HepG2 (cell line): ENCODE data around the gene HYLS1. TPM values are rescaled to one million over a fixed set of nuclear protein-coding genes. Genes with fewer than 3 reads are reported as not detected.

ENCODE experiments used
- ARID3A ChIP-seq: IDR thresholded peaks from 2 replicates; pipeline ENCODE4 v1.6.1; 2012; ENCODE audit warnings: low read depth, low read length, improper control_type of control experiment
- DNMT3B ChIP-seq: conservative IDR thresholded peaks from 2 replicates; pipeline ENCODE4 v1.6.1; 2016; ENCODE audit warnings: missing biosample characterization, control low read depth
- DRAP1 ChIP-seq: IDR thresholded peaks from 2 replicates; pipeline ENCODE4 v1.6.1; 2016; ENCODE audit warnings: missing genetic modification reagents, missing compliant biosample characterization
- MED1 ChIP-seq: sonication (generic); formaldehyde crosslinking; IDR thresholded peaks from 2 replicates; pipeline ENCODE4 v1.4.0; 2020; ENCODE audit warnings: missing genetic modification reagents
- PHF21A ChIP-seq: sonication (generic); formaldehyde crosslinking; IDR thresholded peaks from 2 replicates; pipeline ENCODE4 v1.5.0; 2020; ENCODE audit warnings: mild to moderate bottlenecking, missing genetic modification reagents
- POLR2AphosphoS2 ChIP-seq: IDR thresholded peaks from 2 replicates; pipeline ENCODE4 v1.6.1; 2011; ENCODE audit warnings: low read depth, low read length, improper control_type of control experiment
- SRF ChIP-seq: IDR thresholded peaks from 2 replicates; pipeline ENCODE4 v1.6.1; 2011; ENCODE audit warnings: mild to moderate bottlenecking, low read depth, low read length, moderate library complexity
- SSRP1 ChIP-seq: IDR thresholded peaks from 2 replicates; pipeline ENCODE4 v1.6.1; 2016; ENCODE audit warnings: control low read depth
- TBX2 ChIP-seq: sonication (generic); formaldehyde crosslinking; IDR thresholded peaks from 2 replicates; pipeline ENCODE4 v1.5.0; 2020; ENCODE audit warnings: missing genetic modification reagents, mild to moderate bottlenecking, borderline replicate concordance
- ZKSCAN5 ChIP-seq: sonication (generic); formaldehyde crosslinking; IDR thresholded peaks from 2 replicates; pipeline ENCODE4 v1.5.1; 2020; ENCODE audit warnings: mild to moderate bottlenecking, missing genetic modification reagents
- ZNF20 ChIP-seq: sonication (generic); formaldehyde crosslinking; IDR thresholded peaks from 2 replicates; pipeline ENCODE4 v1.4.0; 2020; ENCODE audit warnings: mild to moderate bottlenecking, moderate library complexity, missing genetic modification reagents
- ZNF280D ChIP-seq: sonication (generic); formaldehyde crosslinking; IDR thresholded peaks from 2 replicates; pipeline ENCODE4 v1.5.1; 2020; ENCODE audit warnings: mild to moderate bottlenecking, missing genetic modification reagents
- ZNF296 ChIP-seq: sonication (generic); formaldehyde crosslinking; conservative IDR thresholded peaks from 2 replicates; pipeline ENCODE4 v1.5.0; 2020; ENCODE audit warnings: mild to moderate bottlenecking, missing genetic modification reagents
- ZNF317 ChIP-seq: sonication (generic); formaldehyde crosslinking; IDR thresholded peaks from 2 replicates; pipeline ENCODE4 v1.5.0; 2020; ENCODE audit warnings: mild to moderate bottlenecking, missing genetic modification reagents
- ZNF460 ChIP-seq: sonication (generic); formaldehyde crosslinking; IDR thresholded peaks from 2 replicates; pipeline ENCODE4 v1.5.1; 2020; ENCODE audit warnings: missing genetic modification reagents, mild to moderate bottlenecking, borderline replicate concordance
- ZNF558 ChIP-seq: sonication (generic); formaldehyde crosslinking; IDR thresholded peaks from 2 replicates; pipeline ENCODE4 v1.9.0; 2022; ENCODE audit warnings: mild to moderate bottlenecking, missing genetic modification reagents, borderline replicate concordance
- ZNF646 ChIP-seq: sonication (generic); formaldehyde crosslinking; IDR thresholded peaks from 2 replicates; pipeline ENCODE4 v1.9.0; 2021; ENCODE audit warnings: mild to moderate bottlenecking, missing genetic modification reagents
- polyA plus RNA-seq, 8 experiments: library from polyadenylated mRNA; depleted of rRNA in 3 of 8; stranded (reverse) in 7 of 8; unstranded in 1 of 8; fragments of >200 nt; fragmentation: Illumina TruSeq in 4 of 8; extraction: Trizol in 4 of 8; gene quantifications; 2 replicates each; pipeline versions ENCODE4 v1.2.1 to v1.2.3, GENCODE V29; 2011 to 2016; ENCODE audit warnings: low read depth in 4 of 8, missing spikeins in 1 of 8, mixed read lengths in 1 of 8; ENCODE audit not compliant: insufficient read depth in 1 of 8
- total RNA-seq, 5 experiments: library from RNA; depleted of rRNA; stranded (reverse); fragments of >200 nt; fragmentation: Illumina TruSeq; extraction: Trizol; gene quantifications; 2 replicates each; pipeline ENCODE4 v1.2.3, GENCODE V29; 2016; ENCODE audit warnings: low read depth in 1 of 5

The HYLS1 gene
- total and polyA plus RNA-seq, 2 of the 13 experiments (the other 11 are each of a cell fraction or from before 2014, with no cell fraction given) = 1.3 to 3.8 TPM

- TF ChIP-seq ZNF280D (CRISPR knock-in tag) (no peak), ZKSCAN5 (CRISPR knock-in tag) (no peak), SSRP1 (CRISPR knock-in tag) (no peak), MED1 (CRISPR knock-in tag) (no peak), ZNF20 (CRISPR knock-in tag) (no peak), ZNF317 (CRISPR knock-in tag) (no peak), ZNF296 (CRISPR knock-in tag) (no peak), SRF (0 out of 2 replicates have a peak, but pooled peaks have one; percentile 26), ZNF460 (CRISPR knock-in tag) (no peak), ZNF558 (CRISPR knock-in tag) (no peak), ZNF646 (CRISPR knock-in tag) (no peak), POLR2AphosphoS2 (no peak), ARID3A (0 out of 2 replicates have a peak, but pooled peaks have one; percentile 37), PHF21A (CRISPR knock-in tag) (0 out of 2 replicates have a peak, but pooled peaks have one; percentile 23), DRAP1 (CRISPR knock-in tag) (no peak), TBX2 (CRISPR knock-in tag) (no peak), DNMT3B (CRISPR knock-in tag) (no peak)
These were observed 35.6 kb downstream of the HYLS1 start (continued) for GRCh38 chr11:125923012-125923579.
